GM12892 (cell line): Measurements from ENCODE around the gene MED29.

Source experiments
- POLR2A ChIP-seq: IDR thresholded peaks from 2 replicates; pipeline ENCODE4 v1.6.1; 2011; ENCODE audit warnings: low read depth, low read length, control low read depth
- POLR2AphosphoS5 ChIP-seq: IDR thresholded peaks from 2 replicates; pipeline ENCODE4 v1.6.1; 2011; ENCODE audit warnings: low read depth, low read length, control low read depth

GRCh38 chr19:39409208-39410016, 18.2 kb downstream of the MED29 start:
- TF ChIP-seq POLR2A (peak; percentile 87), POLR2AphosphoS5 (peak; percentile 97)
